Liver (tissue), 9 donors: ENCODE measurements around the gene TMEM255B. TPM values are rescaled to one million over a fixed set of nuclear protein-coding genes. Genes with fewer than 3 reads are reported as not detected.

Experiments
- DNase-seq: peaks from one replicate; pipeline ENCODE4 v3.0.0-alpha.2; 2017; ENCODE audit warnings: low spot score
- H3K27ac ChIP-seq, 2 donors: one replicate each; pipeline ENCODE4 v1.7.0; 2013; ENCODE audit warnings: inconsistent platforms in 2 of 2, low read length in 2 of 2, control low read depth in 1 of 2, low read depth in 1 of 2, mild to moderate bottlenecking in 1 of 2
- H3K27me3 ChIP-seq, 4 donors: one replicate each; pipeline versions ENCODE4 v1.6.1 to v1.7.0; 2013; ENCODE audit warnings: low read length in 3 of 4, inconsistent platforms in 1 of 4, mild to moderate bottlenecking in 1 of 4, moderate library complexity in 1 of 4; ENCODE audit not compliant: control insufficient read depth in 4 of 4, insufficient read depth in 4 of 4
- H3K36me3 ChIP-seq, 4 donors: one replicate each; pipeline versions ENCODE4 v1.6.1 to v1.7.0; 2013; ENCODE audit warnings: low read length in 3 of 4, mild to moderate bottlenecking in 3 of 4, low read depth in 1 of 4, moderate library complexity in 1 of 4; ENCODE audit not compliant: control insufficient read depth in 4 of 4, insufficient read depth in 3 of 4
- H3K4me1 ChIP-seq, 4 donors: one replicate each; pipeline versions ENCODE4 v1.6.1 to v1.7.0; 2013; ENCODE audit warnings: low read length in 3 of 4, mild to moderate bottlenecking in 3 of 4, moderate library complexity in 1 of 4; ENCODE audit not compliant: control insufficient read depth in 4 of 4, insufficient read depth in 4 of 4
- H3K4me3 ChIP-seq, 3 donors: one replicate each; pipeline versions ENCODE4 v1.6.1 to v1.7.0; 2013; ENCODE audit warnings: low read length in 3 of 3, control low read depth in 1 of 3, low read depth in 1 of 3, mild to moderate bottlenecking in 1 of 3
- H3K9ac ChIP-seq, 2 donors: one replicate each; pipeline ENCODE4 v1.7.0; 2013; ENCODE audit warnings: low read length in 2 of 2, mild to moderate bottlenecking in 2 of 2, moderate library complexity in 2 of 2, control low read depth in 1 of 2, low read depth in 1 of 2
- H3K9me3 ChIP-seq, 4 donors: one replicate each; pipeline versions ENCODE4 v1.6.1 to v1.7.0; 2013; ENCODE audit warnings: low read length in 3 of 4; ENCODE audit not compliant: control insufficient read depth in 4 of 4
- FOXA1 ChIP-seq: IDR thresholded peaks from 2 replicates; pipeline ENCODE4 v1.6.1; 2016; ENCODE audit warnings: antibody characterized with exemption
- FOXA2 ChIP-seq: IDR thresholded peaks from 2 replicates; pipeline ENCODE4 v1.6.1; 2016; ENCODE audit warnings: antibody characterized with exemption
- HNF4A ChIP-seq, 2 donors: conservative IDR thresholded peaks; 2 replicates each; pipeline ENCODE4 v1.6.1; 2016; ENCODE audit warnings: antibody characterized with exemption in 2 of 2, mild to moderate bottlenecking in 2 of 2
- HNF4G ChIP-seq: IDR thresholded peaks from 2 replicates; pipeline ENCODE4 v1.6.1; 2016; ENCODE audit warnings: antibody characterized with exemption
- JUND ChIP-seq, 2 donors: IDR thresholded peaks; 2 replicates each; pipeline ENCODE4 v1.6.1; 2016; ENCODE audit warnings: antibody characterized with exemption in 2 of 2
- NR2F2 ChIP-seq: IDR thresholded peaks from 2 replicates; pipeline ENCODE4 v1.6.1; 2016; ENCODE audit warnings: antibody characterized with exemption
- RAD21 ChIP-seq, 2 donors: IDR thresholded peaks; 2 replicates each; pipeline ENCODE4 v1.6.1; 2016; ENCODE audit warnings: antibody characterized with exemption in 2 of 2, mild to moderate bottlenecking in 2 of 2
- REST ChIP-seq: IDR thresholded peaks from 2 replicates; pipeline ENCODE4 v1.6.1; 2016; ENCODE audit warnings: antibody characterized with exemption, mild to moderate bottlenecking
- SP1 ChIP-seq: IDR thresholded peaks from 2 replicates; pipeline ENCODE4 v1.6.1; 2018; ENCODE audit warnings: antibody characterized with exemption, mild to moderate bottlenecking
- YY1 ChIP-seq: IDR thresholded peaks from 2 replicates; pipeline ENCODE4 v1.6.1; 2016; ENCODE audit warnings: antibody characterized with exemption, mild to moderate bottlenecking
- ZBTB33 ChIP-seq: IDR thresholded peaks from 2 replicates; pipeline ENCODE4 v1.6.1; 2016; ENCODE audit warnings: antibody characterized with exemption
- WGBS: extraction: QIAGEN DNeasy Blood & Tissue Kit; methylation state at CpG from one replicate; pipeline ENCODE4 v1.1.7; 2013; 5-methylcytosine and 5-hydroxymethylcytosine counted together
- polyA plus RNA-seq, 2 donors: library from polyadenylated mRNA; stranded (reverse) in 1 of 2; unstranded in 1 of 2; fragments of 200-250 nt in 1 of 2; fragments of >200 nt in 1 of 2; fragmentation: Nextera tagmentation in 1 of 2; extraction: Ambion mirVana in 1 of 2; gene quantifications; one replicate each; pipeline versions ENCODE4 v1.2.1 to v1.2.3, GENCODE V29; 2013 to 2015
- total RNA-seq, 2 donors: library from RNA; depleted of rRNA; stranded (reverse); fragments of >200 nt; gene quantifications; one replicate each; pipeline ENCODE4 v1.2.3, GENCODE V29; 2014
- TF ChIP-seq, protein P1 (sequence below): IDR thresholded peaks from 2 replicates; pipeline ENCODE4 v1.6.1; 2016; ENCODE audit warnings: antibody characterized with exemption
- TF ChIP-seq, protein P2 (sequence below): fragments of 150-350 bp; IDR thresholded peaks from 2 replicates; pipeline ENCODE4 v1.5.1; 2017; ENCODE audit warnings: improper control_type of control experiment, low read depth, low read length; ENCODE audit not compliant: missing input control
- donor health status: healthy.
- donor health status: healthy.
- donor health status: healthy.
- donor health status: healthy.
- donor health status: healthy.

The TMEM255B gene
- total and polyA plus RNA-seq, 4 donors = 0.37 to 8.6 (median 3.5) TPM

DNA sequence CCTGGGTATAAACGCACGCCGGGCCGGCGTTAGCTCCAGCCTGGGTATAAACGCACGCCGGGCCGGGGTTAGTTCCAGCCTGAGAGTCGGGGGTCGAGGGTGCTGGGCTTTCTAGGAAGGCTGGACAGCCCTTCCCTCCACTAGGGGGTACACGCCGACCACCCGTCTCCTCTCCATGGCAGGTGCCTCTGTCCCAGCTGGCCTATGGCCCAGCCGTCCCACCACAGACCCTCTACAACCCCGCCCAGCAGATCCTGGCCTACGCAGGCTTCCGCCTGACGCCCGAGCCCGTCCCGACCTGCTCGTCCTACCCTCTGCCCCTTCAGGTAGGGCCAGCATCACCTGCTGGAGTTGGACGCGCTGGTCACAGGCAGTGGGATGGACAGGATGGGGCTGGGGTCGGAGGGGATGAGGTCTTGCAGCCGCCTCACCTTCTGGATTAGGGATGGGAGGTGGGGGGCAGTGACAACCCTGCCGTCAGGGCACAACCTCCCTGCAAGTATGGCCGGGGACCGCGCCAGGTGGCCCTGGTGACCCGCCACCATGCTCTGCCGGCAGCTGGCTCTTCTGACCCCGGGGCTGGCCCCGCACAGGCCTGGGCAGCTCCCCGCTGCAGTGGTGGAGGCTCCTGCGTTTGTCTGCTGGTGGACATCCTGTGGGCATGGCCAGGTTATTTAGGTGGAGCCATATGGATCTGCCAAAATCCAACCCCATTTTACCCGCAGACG, 45.8 kb downstream of the TMEM255B start:
- H3K36me3 ChIP-seq = no peaks in the 10 kb centered on the region
- TF ChIP-seq RAD21 (IDR thresholded peaks at IDR 0.05) (no peak), HNF4A (conservative IDR thresholded peaks at IDR 0.05) (no peak), NR2F2 (no peak), JUND (IDR thresholded peaks at IDR 0.05) (no peak), YY1 (no peak), SP1 (no peak), HNF4G (no peak), FOXA2 (no peak)
- 88% methylated on average over 39 of the region's 39 CpGs for WGBS

DNA sequence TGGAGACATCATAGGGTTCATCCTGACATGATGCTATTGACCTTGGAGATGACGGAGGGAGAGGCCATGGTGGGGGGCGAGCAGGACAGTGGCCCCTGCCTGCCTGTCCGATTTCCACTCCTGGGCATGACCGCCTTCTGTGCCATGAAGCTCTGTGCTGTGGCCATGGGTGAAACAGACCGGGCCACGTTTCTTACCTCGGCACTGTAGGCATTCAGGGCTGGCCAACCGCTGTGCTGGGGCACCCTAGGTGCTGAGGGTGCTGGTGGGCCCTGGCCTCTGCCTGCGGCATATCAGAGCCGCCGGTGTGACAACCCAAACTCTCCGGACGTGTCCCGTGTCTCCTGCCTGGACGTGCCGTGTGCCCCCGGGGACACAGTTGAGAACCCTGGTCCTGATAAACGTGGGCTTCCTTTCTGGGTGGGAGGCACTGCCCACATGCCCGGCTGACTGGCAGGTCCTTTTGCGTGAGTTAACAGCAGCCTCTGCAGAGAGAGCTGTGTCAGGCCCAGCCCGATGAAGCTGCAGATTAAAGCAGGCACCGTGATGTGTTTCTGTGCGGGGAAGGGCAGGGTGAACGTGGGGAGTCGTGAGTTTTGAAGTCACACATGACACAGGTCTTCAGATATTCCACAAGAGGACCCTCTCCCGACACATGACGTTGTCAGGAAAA, 46.5 kb downstream of the TMEM255B start:
- no peaks in the 10 kb centered on the region for H3K27me3 ChIP-seq
- TF ChIP-seq, protein P1, sequence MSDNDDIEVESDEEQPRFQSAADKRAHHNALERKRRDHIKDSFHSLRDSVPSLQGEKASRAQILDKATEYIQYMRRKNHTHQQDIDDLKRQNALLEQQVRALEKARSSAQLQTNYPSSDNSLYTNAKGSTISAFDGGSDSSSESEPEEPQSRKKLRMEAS = no peak
- TF ChIP-seq JUND (IDR thresholded peaks at IDR 0.05) (no peak), FOXA1 (no peak), RAD21 (IDR thresholded peaks at IDR 0.05) (no peak), ZBTB33 (no peak), REST (no peak), YY1 (no peak)
- TF ChIP-seq, protein P2, sequence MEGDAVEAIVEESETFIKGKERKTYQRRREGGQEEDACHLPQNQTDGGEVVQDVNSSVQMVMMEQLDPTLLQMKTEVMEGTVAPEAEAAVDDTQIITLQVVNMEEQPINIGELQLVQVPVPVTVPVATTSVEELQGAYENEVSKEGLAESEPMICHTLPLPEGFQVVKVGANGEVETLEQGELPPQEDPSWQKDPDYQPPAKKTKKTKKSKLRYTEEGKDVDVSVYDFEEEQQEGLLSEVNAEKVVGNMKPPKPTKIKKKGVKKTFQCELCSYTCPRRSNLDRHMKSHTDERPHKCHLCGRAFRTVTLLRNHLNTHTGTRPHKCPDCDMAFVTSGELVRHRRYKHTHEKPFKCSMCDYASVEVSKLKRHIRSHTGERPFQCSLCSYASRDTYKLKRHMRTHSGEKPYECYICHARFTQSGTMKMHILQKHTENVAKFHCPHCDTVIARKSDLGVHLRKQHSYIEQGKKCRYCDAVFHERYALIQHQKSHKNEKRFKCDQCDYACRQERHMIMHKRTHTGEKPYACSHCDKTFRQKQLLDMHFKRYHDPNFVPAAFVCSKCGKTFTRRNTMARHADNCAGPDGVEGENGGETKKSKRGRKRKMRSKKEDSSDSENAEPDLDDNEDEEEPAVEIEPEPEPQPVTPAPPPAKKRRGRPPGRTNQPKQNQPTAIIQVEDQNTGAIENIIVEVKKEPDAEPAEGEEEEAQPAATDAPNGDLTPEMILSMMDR = no peak
- H3K36me3 ChIP-seq = no peaks in the 10 kb centered on the region

More for the DNA sequence above, 45.8 kb downstream of the TMEM255B start:
- Histone ChIP-seq H3K27me3 (no peaks in the 10 kb centered on the region), H3K4me3 (no peak overlapping the region), H3K4me1 (no peaks in the 10 kb centered on the region), H3K9ac (no peak overlapping the region), H3K27ac (no peak overlapping the region), H3K9me3 (peaks cover 2 to 8% (median 3%) of the 10 kb centered on the region in 4 donors)
- no peak for DNase-seq

More for the DNA sequence above, 46.5 kb downstream of the TMEM255B start:
- peaks cover 2 to 8% (median 3%) of the 10 kb centered on the region in 4 donors for H3K9me3 ChIP-seq
- no peaks in the 10 kb centered on the region for H3K4me1 ChIP-seq
- H3K27ac ChIP-seq = no peak overlapping the region
- no peak for DNase-seq
- no peak overlapping the region for H3K9ac ChIP-seq
- H3K4me3 ChIP-seq = no peak overlapping the region
- WGBS = 88% methylated on average over 27 of the region's 27 CpGs
